Gastroesophageal sphincter (tissue), 4 donors: ENCODE data around the gene SMIM14. TPM values are rescaled to one million over a fixed set of nuclear protein-coding genes. Genes with fewer than 3 reads are reported as not detected.
"Not testable (repeated sequence)": the region's sequence is repeated elsewhere in the genome, so short reads cannot be mapped to it uniquely, and the experiment has no call there.

Experiments used
- ATAC-seq: fragments of 150-250 bp; one replicate; pipeline ENCODE4 v1.9.1; 2016; ENCODE audit warnings: mild to moderate bottlenecking, moderate library complexity
- H3K27ac ChIP-seq, 4 donors: fragments of 200-600 bp; sonication (generic) in 3 of 4; 1 replicate in 3 of 4; 2 replicates in 1 of 4; pipeline ENCODE4 v1.5.1; 2016 to 2019
- H3K27me3 ChIP-seq: fragments of 200-600 bp; sonication (generic); one replicate; pipeline ENCODE4 v1.5.1; 2019
- H3K36me3 ChIP-seq, 2 donors: fragments of 200-600 bp; sonication (generic); one replicate each; pipeline ENCODE4 v1.5.1; 2019; ENCODE audit warnings: control low read depth in 1 of 2
- H3K4me1 ChIP-seq, 3 donors: fragments of 200-600 bp; sonication (generic); 1 replicate in 2 of 3; 2 replicates in 1 of 3; pipeline ENCODE4 v1.5.1; 2016 to 2019; ENCODE audit warnings: control low read depth in 2 of 3
- H3K4me3 ChIP-seq, 2 donors: fragments of 200-600 bp; sonication (generic); one replicate each; pipeline ENCODE4 v1.5.1; 2019; ENCODE audit warnings: mild to moderate bottlenecking in 1 of 2, moderate library complexity in 1 of 2
- H3K9me3 ChIP-seq, 3 donors: fragments of 200-600 bp; sonication (generic); one replicate each; pipeline ENCODE4 v1.5.1; 2017 to 2019; ENCODE audit warnings: control low read depth in 2 of 3
- EP300 ChIP-seq: sonication (generic); formaldehyde crosslinking; IDR thresholded peaks from one replicate; pipeline ENCODE4 v1.6.1; 2017; ENCODE audit warnings: antibody characterized with exemption, mild to moderate bottlenecking
- POLR2A ChIP-seq, 2 donors: fragments of 450-650 bp; IDR thresholded peaks; one replicate each; pipeline ENCODE4 v1.6.1; 2017; ENCODE audit warnings: antibody characterized with exemption in 2 of 2, mild to moderate bottlenecking in 2 of 2, moderate library complexity in 1 of 2
- POLR2AphosphoS5 ChIP-seq: sonication (generic); formaldehyde crosslinking; IDR thresholded peaks from one replicate; pipeline ENCODE4 v1.6.1; 2017; ENCODE audit warnings: antibody characterized with exemption
- WGBS, 2 donors: methylation state at CpG; one replicate each; pipeline ENCODE4 v1.1.5; 2018; ENCODE audit warnings: low coverage in 1 of 2; 5-methylcytosine and 5-hydroxymethylcytosine counted together
- total RNA-seq, 4 donors: library from RNA; depleted of rRNA; stranded (reverse); fragments of >200 nt; gene quantifications; one replicate each; pipeline ENCODE4 v1.1.0, GENCODE V29; 2016
- TF ChIP-seq, protein P1 (sequence below), 4 experiments: fragments of 200-600 bp in 2 of 4; fragments of 450-650 bp in 2 of 4; sonication (generic) in 1 of 4; IDR thresholded peaks; one replicate each; pipeline ENCODE4 v1.5.1; 2017 to 2019; ENCODE audit warnings: antibody characterized with exemption in 4 of 4, mild to moderate bottlenecking in 2 of 4, moderate library complexity in 2 of 4

The SMIM14 gene
- total RNA-seq, 4 donors from 2014 or later, result 32.9 to 70.4 (median 41.3) TPM

DNA sequence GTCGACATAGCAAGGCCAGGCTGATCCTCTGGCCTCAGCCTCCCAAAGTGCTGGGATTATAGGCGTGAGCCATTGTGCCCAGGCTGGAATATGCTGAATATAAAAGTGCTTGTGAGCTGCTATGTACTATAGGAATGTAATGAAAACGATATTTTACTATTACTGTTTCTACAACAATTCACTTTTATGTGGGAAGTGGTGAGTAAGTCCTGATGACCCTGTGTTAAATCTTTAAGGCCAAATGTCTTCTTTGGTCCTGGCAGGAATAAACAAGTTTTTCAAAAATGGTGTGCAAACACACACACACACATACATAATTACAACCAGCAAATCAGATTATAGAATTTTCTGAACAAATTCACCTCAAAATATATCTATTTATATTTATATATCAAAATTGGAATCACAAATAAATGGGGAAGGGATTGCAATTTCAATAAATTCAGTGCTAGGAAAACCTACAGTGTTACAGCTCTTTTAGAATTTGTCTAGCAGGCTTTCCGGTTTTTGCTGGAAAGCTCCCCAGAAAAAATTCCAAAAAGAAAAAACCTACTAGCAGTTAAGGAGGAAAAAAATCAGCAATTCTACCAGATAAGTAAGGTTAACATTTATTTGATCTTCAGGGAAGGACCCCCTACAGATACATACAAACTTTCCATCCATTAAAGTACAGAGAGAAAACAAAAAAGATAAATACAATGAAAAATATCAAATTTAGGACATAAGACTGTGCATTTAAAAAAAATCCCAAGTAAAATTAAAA, 17.9 kb downstream of the SMIM14 start:
- TF ChIP-seq EP300 (no peak), POLR2A (IDR thresholded peaks at IDR 0.05) (no peak), POLR2AphosphoS5 (no peak)
- TF ChIP-seq, protein P1, sequence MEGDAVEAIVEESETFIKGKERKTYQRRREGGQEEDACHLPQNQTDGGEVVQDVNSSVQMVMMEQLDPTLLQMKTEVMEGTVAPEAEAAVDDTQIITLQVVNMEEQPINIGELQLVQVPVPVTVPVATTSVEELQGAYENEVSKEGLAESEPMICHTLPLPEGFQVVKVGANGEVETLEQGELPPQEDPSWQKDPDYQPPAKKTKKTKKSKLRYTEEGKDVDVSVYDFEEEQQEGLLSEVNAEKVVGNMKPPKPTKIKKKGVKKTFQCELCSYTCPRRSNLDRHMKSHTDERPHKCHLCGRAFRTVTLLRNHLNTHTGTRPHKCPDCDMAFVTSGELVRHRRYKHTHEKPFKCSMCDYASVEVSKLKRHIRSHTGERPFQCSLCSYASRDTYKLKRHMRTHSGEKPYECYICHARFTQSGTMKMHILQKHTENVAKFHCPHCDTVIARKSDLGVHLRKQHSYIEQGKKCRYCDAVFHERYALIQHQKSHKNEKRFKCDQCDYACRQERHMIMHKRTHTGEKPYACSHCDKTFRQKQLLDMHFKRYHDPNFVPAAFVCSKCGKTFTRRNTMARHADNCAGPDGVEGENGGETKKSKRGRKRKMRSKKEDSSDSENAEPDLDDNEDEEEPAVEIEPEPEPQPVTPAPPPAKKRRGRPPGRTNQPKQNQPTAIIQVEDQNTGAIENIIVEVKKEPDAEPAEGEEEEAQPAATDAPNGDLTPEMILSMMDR (IDR thresholded peaks at IDR 0.05), result no peak
- H3K27ac ChIP-seq, result peak overlapping the region in 3 of 4 donors; percentile 59 to 69 (median 65)
- no peak overlapping the region for H3K4me3 ChIP-seq
- no peaks in the 10 kb centered on the region for H3K9me3 ChIP-seq
- peaks cover 0 to 69% (median 5%) of the 10 kb centered on the region in 3 donors for H3K4me1 ChIP-seq
- peaks cover 0 to 4% of the 10 kb centered on the region in 2 donors for H3K36me3 ChIP-seq
- no peak for ATAC-seq
- WGBS, 2 donors, result 54 to 61% methylated on average over 3 to 4 of the region's 4 CpGs
- no peaks in the 10 kb centered on the region for H3K27me3 ChIP-seq

DNA sequence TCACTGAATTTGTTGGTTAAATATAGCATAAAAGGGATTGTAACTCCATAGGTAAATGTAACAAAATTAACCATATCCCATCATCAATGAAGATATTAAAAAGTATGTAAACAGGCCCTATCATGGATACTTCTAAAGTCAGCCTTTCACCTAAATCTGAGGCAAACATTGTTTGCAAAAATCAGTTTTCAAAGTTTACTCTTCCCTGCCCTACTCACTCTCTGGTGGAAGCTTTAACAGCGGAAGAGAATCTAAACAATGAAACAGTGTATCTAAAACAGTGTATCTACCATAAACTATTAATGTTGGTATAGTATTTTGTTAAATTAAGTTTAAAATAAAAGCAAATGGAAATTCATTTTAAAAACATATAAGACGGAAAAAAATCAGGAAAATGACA, 21.1 kb downstream of the SMIM14 start:
- ATAC-seq, result no peak
- Histone ChIP-seq H3K9me3 (no peaks in the 10 kb centered on the region), H3K27me3 (no peaks in the 10 kb centered on the region), H3K27ac (no peak overlapping the region), H3K36me3 (no peaks in the 10 kb centered on the region), H3K4me1 (peaks cover 6 to 86% (median 10%) of the 10 kb centered on the region in 3 donors), H3K4me3 (no peak overlapping the region)
- WGBS, 2 donors, result 43 to 83% methylated on average over 2 of the region's 2 CpGs
- TF ChIP-seq POLR2AphosphoS5 (no peak), EP300 (no peak), POLR2A (IDR thresholded peaks at IDR 0.05) (no peak)
- TF ChIP-seq, protein P1 (IDR thresholded peaks at IDR 0.05), result no peak

DNA sequence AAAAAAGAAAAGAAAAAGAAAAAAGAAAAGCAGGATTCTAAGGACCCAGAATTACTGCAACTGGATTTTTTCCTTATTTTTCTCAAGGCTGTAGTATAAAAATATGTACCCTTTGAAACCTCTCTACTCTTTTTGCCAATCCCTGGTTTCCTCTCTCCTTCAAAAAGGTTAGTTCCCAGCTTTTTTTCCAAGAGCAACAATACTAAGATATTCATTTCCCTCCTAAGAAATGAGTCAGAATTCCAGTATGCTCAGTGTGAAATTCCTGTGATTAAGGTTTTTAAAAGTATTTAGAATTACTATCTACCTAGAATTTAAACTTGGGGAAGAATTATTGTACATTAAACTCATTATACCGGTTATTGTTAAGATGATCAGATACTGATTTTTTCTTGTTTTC, 22.0 kb downstream of the SMIM14 start:
- 64 to 88% methylated on average over 1 of the region's 1 CpG for WGBS, 2 donors
- Histone ChIP-seq H3K4me1 (peaks cover 5 to 82% (median 6%) of the 10 kb centered on the region in 3 donors), H3K9me3 (no peaks in the 10 kb centered on the region), H3K4me3 (no peak overlapping the region), H3K27ac (peak overlapping the region in 2 of 4 donors; percentile 20 to 57), H3K27me3 (no peaks in the 10 kb centered on the region), H3K36me3 (peaks cover 0 to 3% of the 10 kb centered on the region in 2 donors)
- ATAC-seq, result no peak
- no peak for TF ChIP-seq POLR2AphosphoS5
- no peak for TF ChIP-seq POLR2A (IDR thresholded peaks at IDR 0.05)
- TF ChIP-seq, protein P1 (IDR thresholded peaks at IDR 0.05), result no peak
- TF ChIP-seq EP300, result no peak

DNA sequence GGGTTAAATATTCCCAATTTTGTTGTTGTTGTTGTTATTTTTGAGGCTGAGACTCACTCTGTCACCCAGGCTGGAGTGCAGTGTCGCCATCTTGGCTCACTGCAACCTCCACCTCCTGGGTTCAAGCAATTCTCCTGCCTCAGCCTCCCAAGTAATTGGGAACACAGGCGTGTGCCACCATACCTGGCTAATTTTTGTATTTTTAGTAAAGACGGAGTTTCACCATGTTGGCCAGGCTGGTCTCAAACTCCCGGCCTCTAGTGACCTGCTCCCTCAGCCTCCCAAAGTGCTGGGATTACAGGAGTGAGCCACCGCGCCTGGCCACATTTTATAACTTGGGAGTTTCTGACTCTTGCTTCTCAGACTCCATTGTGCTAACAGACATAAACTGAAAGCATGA, 22.6 kb downstream of the SMIM14 start:
- not testable (repeated sequence) for H3K27me3 ChIP-seq, H3K36me3 ChIP-seq, ATAC-seq, H3K9me3 ChIP-seq, H3K4me3 ChIP-seq
- WGBS, 2 donors, result 96 to 97% methylated on average over 4 of the region's 6 CpGs
- peak overlapping the region in 3 of 4 donors; percentile 20 to 57 (median 50) for H3K27ac ChIP-seq
- peaks cover 5 to 76% (median 6%) of the 10 kb centered on the region in 3 donors for H3K4me1 ChIP-seq

DNA sequence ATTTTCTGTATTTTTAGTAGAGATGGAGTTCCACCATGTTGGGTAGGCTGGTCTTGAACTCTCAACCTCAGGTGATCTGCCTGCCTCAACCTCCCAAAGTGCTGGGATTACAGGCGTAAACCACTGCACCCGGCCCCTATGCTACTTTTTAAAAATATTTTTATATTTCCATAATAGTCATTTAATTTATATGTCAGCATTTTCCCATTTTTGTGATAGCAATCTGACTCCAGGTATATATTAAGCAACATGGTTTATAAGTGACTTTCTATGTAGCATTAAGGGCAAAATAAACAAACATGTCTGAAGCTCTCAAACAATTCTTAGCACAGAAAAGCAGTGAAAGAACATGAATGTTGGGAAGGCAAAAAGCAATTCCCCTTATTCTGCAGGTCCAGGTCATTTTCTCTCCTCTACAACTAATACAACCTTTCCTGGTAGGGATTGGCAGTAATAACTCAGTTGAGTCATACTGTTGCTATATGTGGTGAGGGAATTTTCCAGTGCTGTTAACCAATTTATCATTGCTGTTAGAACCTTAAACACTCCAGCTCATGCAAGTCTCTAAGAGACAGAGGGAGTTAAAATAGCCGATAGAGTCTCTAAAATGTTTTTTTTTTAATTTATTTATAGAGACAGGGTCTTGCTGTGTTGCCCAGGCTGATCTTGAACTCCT, 24.0 kb downstream of the SMIM14 start:
- Histone ChIP-seq H3K4me1 (peaks cover 5 to 67% (median 6%) of the 10 kb centered on the region in 3 donors), H3K27me3 (no peaks in the 10 kb centered on the region), H3K4me3 (no peak overlapping the region), H3K27ac (peak overlapping the region in 2 of 4 donors; percentile 42 to 56), H3K9me3 (no peaks in the 10 kb centered on the region), H3K36me3 (peaks cover 0 to 20% of the 10 kb centered on the region in 2 donors)
- TF ChIP-seq POLR2AphosphoS5 (peak; percentile 68), POLR2A (IDR thresholded peaks at IDR 0.05) (no peak)
- 65 to 69% methylated on average over 3 of the region's 3 CpGs for WGBS, 2 donors
- ATAC-seq, result peak; percentile 58
